Activated CD4-positive, alpha-beta T cell treated with anti-CD3 and anti-CD28 coated beads, Interleukin-2, amount 10 ng/mL, durations not matched to agents 7 days and 5 days (primary cell): ENCODE measurements around the gene ATXN1. TPM values are rescaled to one million over a fixed set of nuclear protein-coding genes. Genes with fewer than 3 reads are reported as not detected.

Experiments used
- CTCF ChIA-PET: fragments of 350-600 bp; sonication (Branson Sonifier 250); formaldehyde crosslinking; loops from one replicate; lab custom pipeline; 2021; ENCODE audit warnings: antibody characterized with exemption; lab: Charles Lee
- POLR2A ChIA-PET: fragments of 350-600 bp; sonication (Branson Sonifier 250); formaldehyde crosslinking; loops from one replicate; lab custom pipeline; 2021; ENCODE audit warnings: antibody characterized with exemption; lab: Charles Lee
- DNase-seq: peaks from one replicate; pipeline ENCODE4 v3.0.0-alpha.2; 2020
- H3K27ac Mint-ChIP-seq: one replicate; pipeline ENCODE4 v1.8.0; 2021; ENCODE audit warnings: mild to moderate bottlenecking, moderate library complexity, mixed read lengths
- H3K27me3 Mint-ChIP-seq: one replicate; pipeline ENCODE4 v1.8.0; 2021; ENCODE audit warnings: mixed read lengths
- H3K36me3 Mint-ChIP-seq: one replicate; pipeline ENCODE4 v1.8.0; 2021; ENCODE audit warnings: low read depth, mixed read lengths
- H3K4me1 Mint-ChIP-seq: one replicate; pipeline ENCODE4 v1.8.0; 2021; ENCODE audit warnings: mixed read lengths
- H3K4me3 Mint-ChIP-seq: one replicate; pipeline ENCODE4 v1.8.0; 2021; ENCODE audit warnings: mild to moderate bottlenecking, moderate library complexity, mixed read lengths
- H3K9me3 Mint-ChIP-seq: one replicate; pipeline ENCODE4 v1.8.0; 2021; ENCODE audit warnings: mixed read lengths
- total RNA-seq, 2 experiments: library from RNA; stranded (reverse); gene quantifications; one replicate each; pipeline ENCODE4 v1.2.3, GENCODE V29; 2021

ATXN1 gene
- total RNA-seq, 2 experiments from 2014 or later: 36.0 to 40.4 TPM

GRCh38 chr6:16292432-16292831 lies 468.8 kb downstream of the ATXN1 start:
- Mint-ChIP-seq H3K27me3 (no peaks in the 10 kb centered on the region), H3K9me3 (no peaks in the 10 kb centered on the region), H3K27ac (no peak overlapping the region), H3K36me3 (no peaks in the 10 kb centered on the region), H3K4me3 (no peak overlapping the region), H3K4me1 (no peaks in the 10 kb centered on the region)
- ChIA-PET CTCF (interaction anchor here (0.9 kb wide), 1 partner anchor 385 kb away, joined by 4 read pairs; no protein-coding TSS in a partner anchor), POLR2A (no interaction called here)
- DNase-seq: no peak

GRCh38 chr6:16291739-16292138 lies 469.5 kb downstream of the ATXN1 start:
- no peak for DNase-seq
- H3K9me3 Mint-ChIP-seq: no peaks in the 10 kb centered on the region
- H3K27me3 Mint-ChIP-seq: no peaks in the 10 kb centered on the region
- ChIA-PET CTCF (interaction anchor here (0.9 kb wide), 1 partner anchor 386 kb away, joined by 4 read pairs; no protein-coding TSS in a partner anchor), POLR2A (no interaction called here)
- no peaks in the 10 kb centered on the region for H3K4me1 Mint-ChIP-seq
- no peaks in the 10 kb centered on the region for H3K36me3 Mint-ChIP-seq
- H3K4me3 Mint-ChIP-seq: no peak overlapping the region
- H3K27ac Mint-ChIP-seq: no peak overlapping the region

DNA sequence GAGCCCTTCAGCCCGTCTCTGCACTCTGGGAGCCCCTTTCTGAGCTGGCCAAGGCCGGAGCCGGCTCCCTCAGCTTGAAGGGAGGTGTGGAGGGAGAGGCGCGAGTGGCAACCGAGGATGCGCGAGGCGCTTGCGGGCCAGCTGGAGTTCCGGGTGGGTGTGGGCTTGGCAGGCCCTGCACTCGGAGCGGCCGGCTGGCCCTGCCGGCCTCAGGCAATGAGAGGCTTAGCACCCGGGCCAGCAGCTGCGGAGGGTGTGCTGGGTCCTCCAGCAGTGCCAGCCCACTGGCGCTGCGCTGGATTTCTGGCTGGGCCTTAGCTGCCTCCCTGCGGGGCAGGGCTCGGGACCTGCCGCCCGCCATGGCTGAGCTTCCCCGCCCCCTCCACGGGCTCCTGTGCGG lies 473.1 kb downstream of the ATXN1 start:
- Mint-ChIP-seq H3K27me3 (no peaks in the 10 kb centered on the region), H3K36me3 (no peaks in the 10 kb centered on the region), H3K4me1 (no peaks in the 10 kb centered on the region), H3K4me3 (no peak overlapping the region), H3K9me3 (no peaks in the 10 kb centered on the region), H3K27ac (no peak overlapping the region)
- DNase-seq: no peak
- ChIA-PET CTCF (interaction anchor here (1.2 kb wide), 1 partner anchor 14 kb away, joined by 3 read pairs; no protein-coding TSS in a partner anchor), POLR2A (no interaction called here)

GRCh38 chr6:16286151-16286522 lies 475.1 kb downstream of the ATXN1 start:
- no peak for DNase-seq
- no peaks in the 10 kb centered on the region for H3K4me1 Mint-ChIP-seq
- ChIA-PET POLR2A (no interaction called here), CTCF (interaction anchor here (0.6 to 1.2 kb wide), 6 partner anchors 11 to 382 kb away, joined by 3 to 4 read pairs (median 4); no protein-coding TSS in a partner anchor)
- H3K9me3 Mint-ChIP-seq: no peaks in the 10 kb centered on the region
- H3K27ac Mint-ChIP-seq: no peak overlapping the region
- no peaks in the 10 kb centered on the region for H3K36me3 Mint-ChIP-seq
- H3K27me3 Mint-ChIP-seq: no peaks in the 10 kb centered on the region
- no peak overlapping the region for H3K4me3 Mint-ChIP-seq

DNA sequence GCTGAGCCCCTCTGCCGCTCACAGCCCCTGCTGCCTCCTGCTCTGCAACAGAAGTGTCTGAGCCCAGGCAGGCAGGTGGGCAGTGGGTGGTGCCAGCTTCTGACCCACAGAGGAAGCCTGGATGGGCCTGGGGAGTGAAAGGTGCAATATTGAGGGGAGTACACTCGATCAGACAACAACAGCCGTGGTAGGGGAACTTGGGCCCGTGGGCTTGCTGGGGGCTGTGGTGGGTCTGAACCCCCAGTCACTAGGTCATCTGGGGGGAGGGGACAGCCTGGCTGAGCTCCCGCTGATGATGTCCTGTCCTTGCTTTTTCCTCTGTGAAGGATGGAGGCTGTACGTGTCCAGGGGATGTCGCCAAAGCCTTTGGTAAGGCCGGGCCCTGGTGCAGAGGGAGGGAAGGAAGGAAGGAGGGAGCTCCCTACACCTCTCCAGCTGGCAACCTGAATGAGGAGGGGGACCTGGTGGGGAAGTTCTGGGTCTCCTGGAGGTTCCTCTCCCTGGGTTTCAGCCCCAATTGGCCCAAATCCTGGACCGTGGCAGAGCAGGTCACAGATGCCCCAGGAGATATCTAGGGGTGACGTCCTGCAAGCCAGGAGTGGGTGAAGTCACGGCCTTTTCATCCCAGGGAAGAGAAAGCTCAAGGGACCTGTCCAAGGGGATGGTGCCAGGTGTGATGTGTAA lies 475.7 kb downstream of the ATXN1 start:
- Mint-ChIP-seq H3K9me3 (no peaks in the 10 kb centered on the region), H3K4me1 (no peaks in the 10 kb centered on the region), H3K27me3 (no peaks in the 10 kb centered on the region), H3K4me3 (no peak overlapping the region), H3K27ac (no peak overlapping the region), H3K36me3 (no peaks in the 10 kb centered on the region)
- DNase-seq: no peak
- CTCF ChIA-PET: interaction anchor here (0.6 to 1.1 kb wide), 5 partner anchors 11 to 464 kb away, joined by 3 to 4 read pairs (median 4); no protein-coding TSS in a partner anchor
- POLR2A ChIA-PET: no interaction called here

DNA sequence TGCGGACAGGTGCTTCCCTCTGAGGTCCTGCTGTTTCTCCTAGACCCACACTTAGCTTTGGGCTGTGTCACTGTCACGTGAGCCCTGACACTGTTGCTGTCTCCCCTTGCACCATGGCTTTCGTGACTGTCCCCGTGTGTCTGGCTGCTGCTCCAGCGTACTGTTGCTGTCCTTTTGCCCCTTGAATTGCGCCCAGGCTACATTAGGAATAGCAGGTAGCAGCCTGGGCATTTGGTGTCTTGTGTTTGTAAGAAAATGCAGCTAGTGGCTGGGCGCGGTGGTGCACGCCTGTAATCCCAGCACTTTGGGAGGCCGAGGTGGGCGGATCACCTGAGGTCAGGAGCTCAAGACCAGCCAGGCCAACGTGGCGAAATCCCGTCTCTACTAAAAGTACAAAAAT lies 476.8 kb downstream of the ATXN1 start:
- no peak overlapping the region for H3K27ac Mint-ChIP-seq
- ChIA-PET CTCF (interaction anchor here (0.8 to 1.4 kb wide), 2 partner anchors 10 to 11 kb away, joined by 3 to 5 read pairs; no protein-coding TSS in a partner anchor), POLR2A (interaction anchor here (0.6 kb wide), 1 partner anchor 643 kb away, joined by 6 read pairs; no protein-coding TSS in a partner anchor)
- H3K4me1 Mint-ChIP-seq: no peaks in the 10 kb centered on the region
- no peak overlapping the region for H3K4me3 Mint-ChIP-seq
- DNase-seq: no peak
- H3K36me3 Mint-ChIP-seq: no peaks in the 10 kb centered on the region
- no peaks in the 10 kb centered on the region for H3K27me3 Mint-ChIP-seq
- H3K9me3 Mint-ChIP-seq: no peaks in the 10 kb centered on the region

GRCh38 chr6:16282370-16282769 lies 478.9 kb downstream of the ATXN1 start:
- Mint-ChIP-seq H3K36me3 (no peaks in the 10 kb centered on the region), H3K4me1 (no peaks in the 10 kb centered on the region), H3K27ac (no peak overlapping the region), H3K9me3 (no peaks in the 10 kb centered on the region), H3K27me3 (no peaks in the 10 kb centered on the region), H3K4me3 (no peak overlapping the region)
- no peak for DNase-seq
- CTCF ChIA-PET: no interaction called here
- POLR2A ChIA-PET: no interaction called here

DNA sequence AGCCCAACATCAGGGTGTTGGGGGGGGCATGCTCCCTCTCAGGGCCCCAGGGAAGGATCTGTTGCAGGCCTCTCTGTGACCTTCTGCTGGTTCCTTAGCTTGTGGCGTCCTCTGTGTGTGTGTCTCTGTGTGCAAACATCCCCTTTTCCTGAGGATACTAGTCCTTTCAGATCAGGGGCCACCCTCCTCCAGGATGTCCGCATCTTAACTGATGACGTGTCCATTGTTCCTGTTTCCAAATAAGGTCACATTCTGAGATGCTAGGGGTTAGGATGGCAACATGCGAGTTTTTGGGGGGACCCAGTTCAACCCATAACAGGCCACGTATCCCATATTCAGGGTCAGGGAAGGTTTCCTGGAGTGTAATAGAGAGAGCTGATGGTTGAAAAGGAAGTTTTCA lies 482.0 kb downstream of the ATXN1 start:
- no peak overlapping the region for H3K4me3 Mint-ChIP-seq
- H3K36me3 Mint-ChIP-seq: no peaks in the 10 kb centered on the region
- H3K4me1 Mint-ChIP-seq: no peaks in the 10 kb centered on the region
- H3K27me3 Mint-ChIP-seq: no peaks in the 10 kb centered on the region
- POLR2A ChIA-PET: no interaction called here
- CTCF ChIA-PET: no interaction called here
- H3K9me3 Mint-ChIP-seq: no peaks in the 10 kb centered on the region
- no peak overlapping the region for H3K27ac Mint-ChIP-seq
- DNase-seq: no peak

- DNase-seq: no peak
- Mint-ChIP-seq H3K9me3 (no peaks in the 10 kb centered on the region), H3K36me3 (no peaks in the 10 kb centered on the region), H3K27me3 (no peaks in the 10 kb centered on the region), H3K4me1 (no peaks in the 10 kb centered on the region), H3K27ac (no peak overlapping the region), H3K4me3 (no peak overlapping the region)
- POLR2A ChIA-PET: no interaction called here
- CTCF ChIA-PET: no interaction called here
Measured at GRCh38 chr6:16278750-16279149, 482.5 kb downstream of the ATXN1 start.

DNA sequence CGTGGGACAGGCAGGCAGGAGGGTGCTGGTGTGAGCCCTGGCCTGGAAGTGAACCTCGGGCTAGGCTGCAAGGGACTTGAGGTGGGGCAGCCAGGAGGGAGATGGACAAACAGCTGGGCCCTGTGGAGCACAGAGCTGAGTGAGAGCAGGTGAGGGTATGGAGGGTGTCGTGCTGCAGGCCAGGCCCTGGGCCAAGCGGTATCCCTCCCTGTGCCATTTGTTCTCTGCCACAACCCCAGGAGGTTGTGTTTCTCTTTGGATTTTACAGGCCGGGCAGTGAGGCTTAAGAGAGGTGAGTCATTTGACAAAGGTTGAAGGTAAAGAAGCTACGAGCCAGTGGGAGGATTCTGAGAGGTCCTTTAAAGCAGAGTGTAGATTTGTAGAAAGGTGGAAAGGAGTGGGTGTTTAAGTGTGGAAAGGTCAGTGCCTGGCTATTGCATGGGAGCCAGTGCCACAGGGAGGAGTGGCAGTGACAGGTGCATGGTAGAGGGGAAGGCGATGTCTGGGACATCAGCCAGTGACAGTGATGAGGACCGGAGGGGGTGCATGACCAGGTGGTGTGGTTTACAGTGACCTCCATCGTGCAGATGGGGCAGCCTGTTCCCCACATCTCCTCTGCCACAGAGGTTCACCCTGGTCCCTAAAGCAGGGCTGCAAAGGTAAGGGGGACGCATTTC lies 483.1 kb downstream of the ATXN1 start:
- Mint-ChIP-seq H3K36me3 (no peaks in the 10 kb centered on the region), H3K4me3 (no peak overlapping the region), H3K9me3 (no peaks in the 10 kb centered on the region), H3K27ac (no peak overlapping the region), H3K27me3 (no peaks in the 10 kb centered on the region), H3K4me1 (peaks cover 4% of the 10 kb centered on the region)
- CTCF ChIA-PET: interaction anchor here (0.6 kb wide), 1 partner anchor 58 kb away, joined by 4 read pairs; no protein-coding TSS in a partner anchor
- POLR2A ChIA-PET: no interaction called here
- no peak for DNase-seq

- no peaks in the 10 kb centered on the region for H3K27me3 Mint-ChIP-seq
- H3K9me3 Mint-ChIP-seq: no peaks in the 10 kb centered on the region
- POLR2A ChIA-PET: no interaction called here
- no peaks in the 10 kb centered on the region for H3K36me3 Mint-ChIP-seq
- peaks cover 7% of the 10 kb centered on the region for H3K4me1 Mint-ChIP-seq
- CTCF ChIA-PET: interaction anchor here (0.6 kb wide), 1 partner anchor 57 kb away, joined by 4 read pairs; no protein-coding TSS in a partner anchor
- no peak overlapping the region for H3K27ac Mint-ChIP-seq
- DNase-seq: no peak
- no peak overlapping the region for H3K4me3 Mint-ChIP-seq
Measured at GRCh38 chr6:16277101-16277981, 483.9 kb downstream of the ATXN1 start.

DNA sequence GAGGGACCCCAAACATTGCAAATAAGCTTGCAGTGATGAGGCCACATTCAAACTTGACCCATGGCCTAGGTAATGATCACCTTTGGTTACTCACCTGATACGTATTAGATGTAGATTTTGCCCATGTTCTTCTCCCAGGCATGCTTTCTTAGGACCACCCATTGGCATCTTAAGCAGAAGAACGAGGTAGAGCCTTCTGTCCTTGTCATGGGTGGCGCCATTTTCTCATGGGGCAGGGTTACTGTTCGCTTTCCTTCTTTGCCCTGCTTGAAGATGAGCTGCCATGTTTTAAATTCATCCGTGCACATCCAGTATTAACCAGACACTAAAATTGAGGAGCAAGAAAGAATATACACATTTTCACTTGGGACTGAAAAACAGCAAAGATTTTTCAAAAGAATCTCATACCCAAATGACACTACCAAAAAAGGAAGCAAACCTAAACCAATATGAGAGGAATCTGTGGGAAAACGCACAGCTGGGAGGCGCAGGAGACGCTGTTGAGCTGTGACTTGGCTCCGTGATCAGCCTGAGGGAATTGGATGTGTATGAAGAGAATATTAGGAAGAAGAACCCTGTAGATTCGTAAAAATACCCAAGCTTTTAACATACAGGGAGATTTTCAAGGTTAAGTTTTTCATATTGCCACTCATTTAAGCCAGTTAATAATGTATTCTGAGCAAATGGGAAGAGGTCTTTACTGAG lies 486.2 kb downstream of the ATXN1 start:
- ChIA-PET CTCF (interaction anchor here (1.1 to 1.3 kb wide), 3 partner anchors 9 to 13 kb away, joined by 3 to 5 read pairs (median 4); no protein-coding TSS in a partner anchor), POLR2A (no interaction called here)
- no peaks in the 10 kb centered on the region for H3K9me3 Mint-ChIP-seq
- H3K27me3 Mint-ChIP-seq: no peaks in the 10 kb centered on the region
- DNase-seq: no peak
- no peak overlapping the region for H3K27ac Mint-ChIP-seq
- H3K4me1 Mint-ChIP-seq: peaks cover 7% of the 10 kb centered on the region
- H3K4me3 Mint-ChIP-seq: no peak overlapping the region
- H3K36me3 Mint-ChIP-seq: no peaks in the 10 kb centered on the region
